ENCODE results near the gene ARID3A. TPM values are rescaled to one million over a fixed set of nuclear protein-coding genes. Genes with fewer than 3 reads are reported as not detected.

The ARID3A gene
- total and polyA plus RNA-seq, 2 of the 8 experiments (the other 6 are each of a cell fraction or from before 2014, with no cell fraction given), result 40.5 to 77.4 TPM

GRCh38 chr19:938233-938923, 12.5 kb downstream of the ARID3A start (continued):
- TF ChIP-seq CHD7 (IDR thresholded peaks at IDR 0.05; ENCODE audit: insufficient replicate concordance, low read length), result no peak
- no peak for TF ChIP-seq E2F6 (IDR thresholded peaks at IDR 0.05)
- no peak for TF ChIP-seq SP1 (IDR thresholded peaks at IDR 0.05; ENCODE audit: low read depth, low read length)
